ENCODE data around the gene RAD51B. TPM values are rescaled to one million over a fixed set of nuclear protein-coding genes. Genes with fewer than 3 reads are reported as not detected.

Gene RAD51B
- total and polyA plus RNA-seq, 4 donors, result 2.8 to 39.6 (median 13.3) TPM; not detected in 1

- 40 to 42% methylated on average over 3 of the region's 3 CpGs for WGBS, 2 donors
- ATAC-seq (ENCODE audit: low FRiP score) (no peak), DNase-seq (no peak)
- Histone ChIP-seq H3K36me3 (ENCODE audit: control insufficient read depth in 1 of 2, insufficient read depth in 2 of 2, low read length in 1 of 2) (no peaks in the 10 kb centered on the region), H3K27ac (ENCODE audit: low read depth in 1 of 2, low read length in 2 of 2) (no peak overlapping the region), H3K4me3 (ENCODE audit: low read length in 2 of 2) (no peak overlapping the region), H3K9me3 (ENCODE audit: control insufficient read depth, low read length) (no peaks in the 10 kb centered on the region), H3K27me3 (ENCODE audit: control insufficient read depth in 1 of 2, insufficient read depth in 2 of 2, low read length in 1 of 2) (no peaks in the 10 kb centered on the region), H3K4me1 (ENCODE audit: control insufficient read depth in 1 of 2, insufficient read depth in 2 of 2, low read length in 2 of 2) (peaks cover 7 to 13% of the 10 kb centered on the region in 2 donors)
- intact Hi-C loops (cut with DNase I), result loop anchor here in 1 of 2 donors (10.0 kb wide), 1 partner anchor 228 kb away; no protein-coding TSS in a partner anchor
These were observed 576.9 kb downstream of the RAD51B start for GRCh38 chr14:68396461-68396860.

GRCh38 chr14:68397371-68397811 is 577.8 kb downstream of the RAD51B start:
- Histone ChIP-seq H3K27ac (ENCODE audit: low read depth in 1 of 2, low read length in 2 of 2) (no peak overlapping the region), H3K4me1 (ENCODE audit: control insufficient read depth in 1 of 2, insufficient read depth in 2 of 2, low read length in 2 of 2) (peaks cover 4 to 12% of the 10 kb centered on the region in 2 donors), H3K27me3 (ENCODE audit: control insufficient read depth in 1 of 2, insufficient read depth in 2 of 2, low read length in 1 of 2) (no peaks in the 10 kb centered on the region), H3K9me3 (ENCODE audit: control insufficient read depth, low read length) (no peaks in the 10 kb centered on the region), H3K36me3 (ENCODE audit: control insufficient read depth in 1 of 2, insufficient read depth in 2 of 2, low read length in 1 of 2) (no peaks in the 10 kb centered on the region), H3K4me3 (ENCODE audit: low read length in 2 of 2) (no peak overlapping the region)
- peak in 1 of 2 donors; percentile 88 for DNase-seq
- 70 to 74% methylated on average over 6 of the region's 6 CpGs for WGBS, 2 donors
- peak; percentile 42 for ATAC-seq (ENCODE audit: low FRiP score)
- intact Hi-C loops (cut with DNase I), result loop anchor here in 1 of 2 donors (10.0 kb wide), 1 partner anchor 227 kb away; no protein-coding TSS in a partner anchor

- DNase-seq (no peak), ATAC-seq (ENCODE audit: low FRiP score) (no peak)
- peaks cover 3 to 11% of the 10 kb centered on the region in 2 donors for H3K4me1 ChIP-seq (ENCODE audit: control insufficient read depth in 1 of 2, insufficient read depth in 2 of 2, low read length in 2 of 2)
- intact Hi-C loops (cut with DNase I), result loop anchor here in 1 of 2 donors (10.0 kb wide), 1 partner anchor 227 kb away; no protein-coding TSS in a partner anchor
- H3K27me3 ChIP-seq (ENCODE audit: control insufficient read depth in 1 of 2, insufficient read depth in 2 of 2, low read length in 1 of 2), result no peaks in the 10 kb centered on the region
- H3K4me3 ChIP-seq (ENCODE audit: low read length in 2 of 2), result no peak overlapping the region
- no peaks in the 10 kb centered on the region for H3K9me3 ChIP-seq (ENCODE audit: control insufficient read depth, low read length)
- H3K27ac ChIP-seq (ENCODE audit: low read depth in 1 of 2, low read length in 2 of 2), result no peak overlapping the region
- 46 to 50% methylated on average over 6 of the region's 6 CpGs for WGBS, 2 donors
- H3K36me3 ChIP-seq (ENCODE audit: control insufficient read depth in 1 of 2, insufficient read depth in 2 of 2, low read length in 1 of 2), result no peaks in the 10 kb centered on the region
These were observed 578.2 kb downstream of the RAD51B start for GRCh38 chr14:68397822-68398221.

- Histone ChIP-seq H3K36me3 (ENCODE audit: control insufficient read depth in 1 of 2, insufficient read depth in 2 of 2, low read length in 1 of 2) (no peaks in the 10 kb centered on the region), H3K4me3 (ENCODE audit: low read length in 2 of 2) (no peak overlapping the region), H3K9me3 (ENCODE audit: control insufficient read depth, low read length) (no peaks in the 10 kb centered on the region), H3K27me3 (ENCODE audit: control insufficient read depth in 1 of 2, insufficient read depth in 2 of 2, low read length in 1 of 2) (no peaks in the 10 kb centered on the region), H3K27ac (ENCODE audit: low read depth in 1 of 2, low read length in 2 of 2) (no peak overlapping the region), H3K4me1 (ENCODE audit: control insufficient read depth in 1 of 2, insufficient read depth in 2 of 2, low read length in 2 of 2) (peaks cover 3 to 15% of the 10 kb centered on the region in 2 donors)
- no peak for DNase-seq
- intact Hi-C loops (cut with DNase I), result loop anchor here in 1 of 2 donors (10.0 kb wide), 1 partner anchor 226 kb away; no protein-coding TSS in a partner anchor
- ATAC-seq (ENCODE audit: low FRiP score), result no peak
- WGBS, 2 donors, result 92 to 98% methylated on average over 2 of the region's 2 CpGs
These were observed 578.8 kb downstream of the RAD51B start for GRCh38 chr14:68398370-68398769.

GRCh38 chr14:68399971-68400370 is 580.4 kb downstream of the RAD51B start:
- DNase-seq, result no peak
- intact Hi-C loops (cut with DNase I), result loop anchor here in 1 of 2 donors (10.0 kb wide), 1 partner anchor 225 kb away; no protein-coding TSS in a partner anchor
- Histone ChIP-seq H3K4me1 (ENCODE audit: control insufficient read depth in 1 of 2, insufficient read depth in 2 of 2, low read length in 2 of 2) (peaks cover 3 to 15% of the 10 kb centered on the region in 2 donors), H3K4me3 (ENCODE audit: low read length in 2 of 2) (no peak overlapping the region), H3K9me3 (ENCODE audit: control insufficient read depth, low read length) (no peaks in the 10 kb centered on the region), H3K27me3 (ENCODE audit: control insufficient read depth in 1 of 2, insufficient read depth in 2 of 2, low read length in 1 of 2) (no peaks in the 10 kb centered on the region), H3K27ac (ENCODE audit: low read depth in 1 of 2, low read length in 2 of 2) (no peak overlapping the region), H3K36me3 (ENCODE audit: control insufficient read depth in 1 of 2, insufficient read depth in 2 of 2, low read length in 1 of 2) (no peaks in the 10 kb centered on the region)
- WGBS, 2 donors, result 85 to 91% methylated on average over 2 of the region's 2 CpGs
- no peak for ATAC-seq (ENCODE audit: low FRiP score)

- no peak for DNase-seq
- H3K27ac ChIP-seq (ENCODE audit: low read depth in 1 of 2, low read length in 2 of 2), result peak overlapping the region in 1 of 2 donors; percentile 30
- H3K36me3 ChIP-seq (ENCODE audit: control insufficient read depth in 1 of 2, insufficient read depth in 2 of 2, low read length in 1 of 2), result no peaks in the 10 kb centered on the region
- H3K9me3 ChIP-seq (ENCODE audit: control insufficient read depth, low read length), result no peaks in the 10 kb centered on the region
- H3K4me3 ChIP-seq (ENCODE audit: low read length in 2 of 2), result no peak overlapping the region
- H3K27me3 ChIP-seq (ENCODE audit: control insufficient read depth in 1 of 2, insufficient read depth in 2 of 2, low read length in 1 of 2), result no peaks in the 10 kb centered on the region
- H3K4me1 ChIP-seq (ENCODE audit: control insufficient read depth in 1 of 2, insufficient read depth in 2 of 2, low read length in 2 of 2), result peaks cover 3 to 15% of the 10 kb centered on the region in 2 donors
- 33 to 45% methylated on average over 3 of the region's 3 CpGs for WGBS, 2 donors
- no peak for ATAC-seq (ENCODE audit: low FRiP score)
- intact Hi-C loops (cut with DNase I), result no loop called here
These were observed 581.7 kb downstream of the RAD51B start for GRCh38 chr14:68401317-68401716.

GRCh38 chr14:68401855-68402254 is 582.3 kb downstream of the RAD51B start:
- Histone ChIP-seq H3K27me3 (ENCODE audit: control insufficient read depth in 1 of 2, insufficient read depth in 2 of 2, low read length in 1 of 2) (no peaks in the 10 kb centered on the region), H3K4me3 (ENCODE audit: low read length in 2 of 2) (no peak overlapping the region), H3K9me3 (ENCODE audit: control insufficient read depth, low read length) (no peaks in the 10 kb centered on the region), H3K27ac (ENCODE audit: low read depth in 1 of 2, low read length in 2 of 2) (no peak overlapping the region), H3K36me3 (ENCODE audit: control insufficient read depth in 1 of 2, insufficient read depth in 2 of 2, low read length in 1 of 2) (no peaks in the 10 kb centered on the region), H3K4me1 (ENCODE audit: control insufficient read depth in 1 of 2, insufficient read depth in 2 of 2, low read length in 2 of 2) (peaks cover 3 to 15% of the 10 kb centered on the region in 2 donors)
- no peak for ATAC-seq (ENCODE audit: low FRiP score)
- 25 to 31% methylated on average over 4 of the region's 4 CpGs for WGBS, 2 donors
- DNase-seq, result no peak
- intact Hi-C loops (cut with DNase I), result no loop called here

GRCh38 chr14:68402525-68403101 is 583.0 kb downstream of the RAD51B start:
- no peaks in the 10 kb centered on the region for H3K27me3 ChIP-seq (ENCODE audit: control insufficient read depth in 1 of 2, insufficient read depth in 2 of 2, low read length in 1 of 2)
- no peaks in the 10 kb centered on the region for H3K9me3 ChIP-seq (ENCODE audit: control insufficient read depth, low read length)
- ATAC-seq (ENCODE audit: low FRiP score) (no peak), DNase-seq (no peak)
- 50 to 55% methylated on average over 7 of the region's 7 CpGs for WGBS, 2 donors
- no peaks in the 10 kb centered on the region for H3K36me3 ChIP-seq (ENCODE audit: control insufficient read depth in 1 of 2, insufficient read depth in 2 of 2, low read length in 1 of 2)
- peaks cover 3 to 15% of the 10 kb centered on the region in 2 donors for H3K4me1 ChIP-seq (ENCODE audit: control insufficient read depth in 1 of 2, insufficient read depth in 2 of 2, low read length in 2 of 2)
- H3K4me3 ChIP-seq (ENCODE audit: low read length in 2 of 2), result no peak overlapping the region
- intact Hi-C loops (cut with DNase I), result no loop called here
- peak overlapping the region; percentile 28 to 76 for H3K27ac ChIP-seq (ENCODE audit: low read depth in 1 of 2, low read length in 2 of 2)

All from aorta (tissue), 5 donors.